HepG2 (cell line): ENCODE measurements around the gene PLLP. TPM values are rescaled to one million over a fixed set of nuclear protein-coding genes. Genes with fewer than 3 reads are reported as not detected.

Experiments
- BORCS8-MEF2B ChIP-seq: sonication (generic); formaldehyde crosslinking; IDR thresholded peaks from 2 replicates; pipeline ENCODE4 v1.8.0; 2022; ENCODE audit warnings: mild to moderate bottlenecking, missing genetic modification reagents
- DMTF1 ChIP-seq: sonication (generic); formaldehyde crosslinking; IDR thresholded peaks from 2 replicates; pipeline ENCODE4 v1.4.0; 2020; ENCODE audit warnings: mild to moderate bottlenecking, missing genetic modification reagents
- EED ChIP-seq: sonication (generic); formaldehyde crosslinking; IDR thresholded peaks from 2 replicates; pipeline ENCODE4 v1.5.0; 2020; ENCODE audit warnings: mild to moderate bottlenecking, missing genetic modification reagents
- HIVEP1 ChIP-seq: sonication (generic); formaldehyde crosslinking; IDR thresholded peaks from 2 replicates; pipeline ENCODE4 v1.4.0; 2020; ENCODE audit warnings: mild to moderate bottlenecking, missing genetic modification reagents
- HNRNPL ChIP-seq: fragments of 200-400 bp; formaldehyde crosslinking; IDR thresholded peaks from 2 replicates; pipeline ENCODE4 v1.6.1; 2017; ENCODE audit warnings: mild to moderate bottlenecking, low read depth, low read length
- IKZF1 ChIP-seq: fragments of 450-650 bp; IDR thresholded peaks from 2 replicates; pipeline ENCODE4 v1.7.1; 2016
- KDM3A ChIP-seq: IDR thresholded peaks from 2 replicates; pipeline ENCODE4 v1.6.1; 2018; ENCODE audit warnings: low read depth, missing compliant biosample characterization
- MBNL3 ChIP-seq: fragments of 250-450 bp; sonication (Bioruptor Pico); conservative IDR thresholded peaks from 2 replicates; pipeline ENCODE4 v1.8.0; 2022; ENCODE audit warnings: mild to moderate bottlenecking, inconsistent platforms
- PHF5A ChIP-seq: IDR thresholded peaks from one replicate; pipeline ENCODE4 v1.6.1; 2018; ENCODE audit warnings: low read depth, missing genetic modification reagents; ENCODE audit not compliant: unreplicated experiment
- RFXANK ChIP-seq: IDR thresholded peaks from 2 replicates; pipeline ENCODE4 v1.6.1; 2016
- SALL2 ChIP-seq: sonication (generic); formaldehyde crosslinking; IDR thresholded peaks from 2 replicates; pipeline ENCODE4 v1.8.1; 2023; ENCODE audit warnings: mild to moderate bottlenecking, missing genetic modification reagents, inconsistent platforms
- ZNF142 ChIP-seq: sonication (generic); formaldehyde crosslinking; IDR thresholded peaks from 2 replicates; pipeline ENCODE4 v1.4.0; 2020; ENCODE audit warnings: missing genetic modification reagents
- ZNF44 ChIP-seq: sonication (generic); formaldehyde crosslinking; IDR thresholded peaks from 2 replicates; pipeline ENCODE4 v1.5.1; 2020; ENCODE audit warnings: mild to moderate bottlenecking, missing genetic modification reagents
- ZNF609 ChIP-seq: sonication (generic); formaldehyde crosslinking; IDR thresholded peaks from 2 replicates; pipeline ENCODE4 v1.4.0; 2020; ENCODE audit warnings: mild to moderate bottlenecking, missing genetic modification reagents, borderline replicate concordance
- ZNF660 ChIP-seq: sonication (generic); formaldehyde crosslinking; IDR thresholded peaks from 2 replicates; pipeline ENCODE4 v1.5.1; 2020; ENCODE audit warnings: mild to moderate bottlenecking, low read depth, missing genetic modification reagents, borderline replicate concordance
- ZNF703 ChIP-seq: sonication (generic); formaldehyde crosslinking; IDR thresholded peaks from 2 replicates; pipeline ENCODE4 v1.5.1; 2020; ENCODE audit warnings: missing genetic modification reagents, mild to moderate bottlenecking, moderate library complexity, borderline replicate concordance
- polyA plus RNA-seq, 8 experiments: library from polyadenylated mRNA; depleted of rRNA in 3 of 8; stranded (reverse) in 7 of 8; unstranded in 1 of 8; fragments of >200 nt; fragmentation: Illumina TruSeq in 4 of 8; extraction: Trizol in 4 of 8; gene quantifications; 2 replicates each; pipeline versions ENCODE4 v1.2.1 to v1.2.3, GENCODE V29; 2011 to 2016; ENCODE audit warnings: low read depth in 4 of 8, missing spikeins in 1 of 8, mixed read lengths in 1 of 8; ENCODE audit not compliant: insufficient read depth in 1 of 8
- total RNA-seq, 5 experiments: library from RNA; depleted of rRNA; stranded (reverse); fragments of >200 nt; fragmentation: Illumina TruSeq; extraction: Trizol; gene quantifications; 2 replicates each; pipeline ENCODE4 v1.2.3, GENCODE V29; 2016; ENCODE audit warnings: low read depth in 1 of 5

The PLLP gene
- total and polyA plus RNA-seq, 2 of the 13 experiments (the other 11 are each of a cell fraction or from before 2014, with no cell fraction given) = 60.6 to 127 TPM

GRCh38 chr16:57299719-57300386 lies 15.4 kb upstream of the PLLP start (continued):
- peak; percentile 84 for TF ChIP-seq HIVEP1 (CRISPR knock-in tag)
- no peak for TF ChIP-seq EED (CRISPR knock-in tag)
- TF ChIP-seq ZNF44 = no peak
- peak; percentile 33; the same call in 1 of the 2 replicates for TF ChIP-seq ZNF609 (CRISPR knock-in tag)
- TF ChIP-seq DMTF1 (CRISPR knock-in tag) = 0 out of 2 replicates have a peak, but pooled peaks have one; percentile 75
- TF ChIP-seq ZNF703 (CRISPR knock-in tag) = no peak
- TF ChIP-seq PHF5A (CRISPR knock-in tag) = peak; percentile 25
- no peak for TF ChIP-seq IKZF1
- peak; percentile 76 for TF ChIP-seq SALL2 (CRISPR knock-in tag)
- TF ChIP-seq MBNL3 = no peak
- TF ChIP-seq ZNF660 (CRISPR knock-in tag) = no peak
- no peak; the same call in none of the 2 replicates for TF ChIP-seq ZNF142 (CRISPR knock-in tag)
- TF ChIP-seq HNRNPL = no peak
- peak; percentile 66; the same call in 1 of the 2 replicates for TF ChIP-seq BORCS8-MEF2B (CRISPR knock-in tag)
- TF ChIP-seq KDM3A (CRISPR knock-in tag) = peak; percentile 71; the same call in 1 of the 2 replicates
- peak; percentile 71; the same call in 1 of the 2 replicates for TF ChIP-seq RFXANK (CRISPR knock-in tag)
